Measurements from ENCODE around the gene KCTD14. TPM values are rescaled to one million over a fixed set of nuclear protein-coding genes. Genes with fewer than 3 reads are reported as not detected.

KCTD14 gene
- total and polyA plus RNA-seq, 2 of the 8 experiments (the other 6 are each of a cell fraction or from before 2014, with no cell fraction given): 21.6 to 24.9 TPM

GRCh38 chr11:78071717-78072116 is 48.6 kb upstream of the KCTD14 start:
- peaks cover 5 to 22% of the 10 kb centered on the region in 2 experiments for H3K79me2 ChIP-seq (ENCODE audit: control insufficient read depth in 1 of 2, insufficient read depth in 2 of 2, low read length in 2 of 2)
- no peak overlapping the region for H2AK5ac ChIP-seq (ENCODE audit: low read depth, low read length)
- no peak overlapping the region for H3K56ac ChIP-seq (replicated peaks; ENCODE audit: insufficient read length, low read depth, low read length)
- H4K91ac ChIP-seq (replicated peaks; ENCODE audit: insufficient read length, low read length): no peak overlapping the region
- no peak overlapping the region for H2BK5ac ChIP-seq (ENCODE audit: low read depth, low read length)
- POLR2A ChIA-PET (ENCODE audit: partially characterized antibody): interaction anchor here (1.3 kb wide), 1 partner anchor 10 kb away, joined by 6 read pairs; no protein-coding TSS in a partner anchor
- H3K36me3 ChIP-seq (ENCODE audit: control insufficient read depth in 2 of 4, insufficient read depth in 4 of 4, low read length in 3 of 4): peaks cover 0 to 39% (median 14%) of the 10 kb centered on the region in 4 experiments; a peak in 6 of 8 replicates
- no peak overlapping the region for H3K4me3 ChIP-seq (ENCODE audit: extremely low read depth in 1 of 4, insufficient read depth in 2 of 4, low read depth in 3 of 4, low read length in 4 of 4)
- TF ChIP-seq FOSL1 (IDR thresholded peaks at IDR 0.05; ENCODE audit: insufficient read depth, low read depth, low read length) (no peak), SUZ12 (IDR thresholded peaks at IDR 0.05; ENCODE audit: low read length) (no peak), RXRA (IDR thresholded peaks at IDR 0.05; ENCODE audit: insufficient read depth, low read depth, low read length) (no peak), ZNF274 (IDR thresholded peaks at IDR 0.05; ENCODE audit: borderline replicate concordance, extremely low read depth, low read length) (no peak), RFX5 (IDR thresholded peaks at IDR 0.05; ENCODE audit: borderline replicate concordance, low read depth, low read length) (no peak), CREB1 (IDR thresholded peaks at IDR 0.05) (no peak), KDM4A (IDR thresholded peaks at IDR 0.05; ENCODE audit: low read depth, low read length, severe bottlenecking) (no peak), CEBPB (IDR thresholded peaks at IDR 0.05; ENCODE audit: low read depth, low read length) (no peak), BCL11A (IDR thresholded peaks at IDR 0.05; ENCODE audit: low read depth in 2 of 2, low read length in 2 of 2) (no peak), BACH1 (IDR thresholded peaks at IDR 0.05; ENCODE audit: low read length) (no peak), TBP (IDR thresholded peaks at IDR 0.05; ENCODE audit: low read depth, low read length) (no peak), EGR1 (IDR thresholded peaks at IDR 0.05; ENCODE audit: borderline replicate concordance, low read depth, low read length) (no peak), CHD2 (IDR thresholded peaks at IDR 0.05; ENCODE audit: low read length) (no peak)
- peaks cover 3 to 6% of the 10 kb centered on the region in 2 experiments for H4K20me1 ChIP-seq (replicated peaks in 1 of 2; ENCODE audit: control insufficient read depth in 1 of 2, insufficient read depth in 2 of 2, low read length in 2 of 2)
- no peak overlapping the region for H4K5ac ChIP-seq (ENCODE audit: insufficient read length, low read depth, low read length)
- H2BK15ac ChIP-seq (ENCODE audit: low read length): no peak overlapping the region
- H2BK12ac ChIP-seq (ENCODE audit: low read depth, low read length): no peak overlapping the region
- H4K8ac ChIP-seq (ENCODE audit: extremely low read depth, insufficient read depth, low read length): no peak overlapping the region
- H3K4me2 ChIP-seq (ENCODE audit: insufficient read depth in 1 of 2, low read depth in 2 of 2, low read length in 2 of 2): no peak overlapping the region
- H3K23me2 ChIP-seq (ENCODE audit: low read depth, low read length): no peaks in the 10 kb centered on the region
- H2BK20ac ChIP-seq (ENCODE audit: low read length): no peak overlapping the region
- no peak overlapping the region for H3K4ac ChIP-seq (replicated peaks; ENCODE audit: insufficient read length, low read depth, low read length)
- no peak overlapping the region for H2AFZ ChIP-seq (ENCODE audit: low read length)
- no peaks in the 10 kb centered on the region for H3K27me3 ChIP-seq (replicated peaks in 1 of 4; ENCODE audit: control insufficient read depth in 3 of 4, extremely low read depth in 1 of 4, insufficient read depth in 3 of 4, low read length in 3 of 4)
- DNase-seq (ENCODE audit: low read depth in 1 of 2, low spot score in 2 of 2) (no peak), FAIRE-seq (no peak)
- CTCF ChIA-PET (ENCODE audit: partially characterized antibody): interaction anchor here (0.9 to 1.1 kb wide), 2 partner anchors 23 to 26 kb away, joined by 3 read pairs; no protein-coding TSS in a partner anchor
- H3K27ac ChIP-seq (ENCODE audit: low read depth, low read length): no peak overlapping the region
- 81% methylated on average over 3 of the region's 3 CpGs; no CpG with 5 or more reads in 1 of the 2 experiments for whole genome bisulfite sequencing, 2 experiments (ENCODE audit: extremely low coverage in 1 of 2, insufficient coverage in 1 of 2, insufficient read length in 1 of 2, insufficient replicate concordance in 2 of 2, low coverage in 1 of 2, low lambda C conversion rate in 2 of 2, missing lambda C conversion rate in 1 of 2)
- H3K23ac ChIP-seq (ENCODE audit: insufficient read length): no peak overlapping the region
- no peak overlapping the region for H3K14ac ChIP-seq (ENCODE audit: insufficient read length)
- peaks cover 12% of the 10 kb centered on the region for H3K79me1 ChIP-seq (ENCODE audit: low read depth, low read length)
- no peaks in the 10 kb centered on the region for H3K9me3 ChIP-seq (ENCODE audit: insufficient read depth in 2 of 2, low read depth in 1 of 2, low read length in 1 of 2)
- H2BK120ac ChIP-seq (replicated peaks; ENCODE audit: low read depth, low read length): no peak overlapping the region
- H3K9ac ChIP-seq (replicated peaks in 1 of 4; ENCODE audit: extremely low read depth in 1 of 4, low read depth in 3 of 4, low read length in 3 of 4): no peak overlapping the region
- no peaks in the 10 kb centered on the region for H3K4me1 ChIP-seq (replicated peaks in 1 of 4; ENCODE audit: control insufficient read depth in 3 of 4, insufficient read depth in 4 of 4, low read length in 3 of 4)
- no peak overlapping the region for H3K18ac ChIP-seq (ENCODE audit: extremely low read depth, low read length)
